Thoracic aorta (tissue), 2 donors: ENCODE results near the gene MAP3K5. TPM values are rescaled to one million over a fixed set of nuclear protein-coding genes. Genes with fewer than 3 reads are reported as not detected.

ENCODE experiments used
- ATAC-seq: fragments of 150-250 bp; one replicate; pipeline ENCODE4 v1.8.0; 2017; ENCODE audit warnings: low read depth; ENCODE audit not compliant: insufficient number of reproducible peaks, low FRiP score
- DNase-seq: peaks from one replicate; pipeline ENCODE4 v3.0.0-alpha.2; 2020; ENCODE audit warnings: low spot score
- H3K27ac ChIP-seq, 2 donors: fragments of 200-600 bp; sonication (generic); 1 replicate in 1 of 2; 2 replicates in 1 of 2; pipeline ENCODE4 v1.5.1; 2016; ENCODE audit warnings: mild to moderate bottlenecking in 2 of 2, moderate library complexity in 2 of 2
- H3K27me3 ChIP-seq: fragments of 200-600 bp; sonication (generic); replicated peaks from 2 replicates; pipeline ENCODE4 v1.6.0; 2016; ENCODE audit warnings: mild to moderate bottlenecking; ENCODE audit not compliant: insufficient read depth
- H3K36me3 ChIP-seq: fragments of 200-600 bp; sonication (generic); one replicate; pipeline ENCODE4 v1.5.1; 2016
- H3K4me1 ChIP-seq, 2 donors: fragments of 200-600 bp; sonication (generic); 1 replicate in 1 of 2; 2 replicates in 1 of 2; pipeline versions ENCODE4 v1.5.1 to v1.6.0; 2016; ENCODE audit warnings: low read depth in 2 of 2, mild to moderate bottlenecking in 1 of 2; ENCODE audit not compliant: control insufficient read depth in 1 of 2
- H3K4me3 ChIP-seq: fragments of 200-600 bp; sonication (generic); 2 replicates; pipeline ENCODE4 v1.5.1; 2016; ENCODE audit warnings: mild to moderate bottlenecking
- H3K9me3 ChIP-seq: fragments of 200-600 bp; sonication (generic); 2 replicates; pipeline ENCODE4 v1.5.1; 2016
- total RNA-seq, 2 donors: library from RNA; depleted of rRNA; stranded (reverse); fragments of >200 nt; gene quantifications; one replicate each; pipeline versions ENCODE4 v1.1.0 to v1.2.3, GENCODE V29; 2016
- TF ChIP-seq, protein P1 (sequence below): fragments of 200-600 bp; sonication (generic); IDR thresholded peaks from one replicate; pipeline ENCODE4 v1.5.1; 2019; ENCODE audit warnings: antibody characterized with exemption

MAP3K5 gene
- total RNA-seq, 2 donors from 2014 or later = 73.6 to 101 TPM

DNA sequence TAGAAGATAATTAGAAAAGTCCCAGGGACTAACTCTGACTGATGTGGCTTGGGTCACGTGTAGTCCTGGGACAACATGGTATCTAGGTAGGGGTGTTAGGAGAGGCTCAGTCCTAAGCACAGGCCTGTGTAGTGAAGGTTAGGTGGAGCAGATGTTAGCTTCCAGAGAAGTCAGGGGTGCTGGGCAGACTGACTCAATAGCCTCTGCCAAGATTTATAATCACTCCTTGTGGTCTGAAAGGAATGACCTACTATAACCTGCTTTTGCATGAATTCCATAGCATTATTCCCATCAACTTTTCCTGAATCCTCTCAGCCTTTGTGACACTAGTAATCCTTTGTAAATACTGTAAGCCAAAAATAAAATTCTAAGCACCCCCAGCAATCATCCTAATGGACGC is 19.9 kb upstream of the MAP3K5 start:
- TF ChIP-seq, protein P1, sequence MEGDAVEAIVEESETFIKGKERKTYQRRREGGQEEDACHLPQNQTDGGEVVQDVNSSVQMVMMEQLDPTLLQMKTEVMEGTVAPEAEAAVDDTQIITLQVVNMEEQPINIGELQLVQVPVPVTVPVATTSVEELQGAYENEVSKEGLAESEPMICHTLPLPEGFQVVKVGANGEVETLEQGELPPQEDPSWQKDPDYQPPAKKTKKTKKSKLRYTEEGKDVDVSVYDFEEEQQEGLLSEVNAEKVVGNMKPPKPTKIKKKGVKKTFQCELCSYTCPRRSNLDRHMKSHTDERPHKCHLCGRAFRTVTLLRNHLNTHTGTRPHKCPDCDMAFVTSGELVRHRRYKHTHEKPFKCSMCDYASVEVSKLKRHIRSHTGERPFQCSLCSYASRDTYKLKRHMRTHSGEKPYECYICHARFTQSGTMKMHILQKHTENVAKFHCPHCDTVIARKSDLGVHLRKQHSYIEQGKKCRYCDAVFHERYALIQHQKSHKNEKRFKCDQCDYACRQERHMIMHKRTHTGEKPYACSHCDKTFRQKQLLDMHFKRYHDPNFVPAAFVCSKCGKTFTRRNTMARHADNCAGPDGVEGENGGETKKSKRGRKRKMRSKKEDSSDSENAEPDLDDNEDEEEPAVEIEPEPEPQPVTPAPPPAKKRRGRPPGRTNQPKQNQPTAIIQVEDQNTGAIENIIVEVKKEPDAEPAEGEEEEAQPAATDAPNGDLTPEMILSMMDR = no peak
- Histone ChIP-seq H3K4me3 (no peak overlapping the region), H3K4me1 (no peaks in the 10 kb centered on the region), H3K27me3 (no peaks in the 10 kb centered on the region), H3K9me3 (no peaks in the 10 kb centered on the region), H3K36me3 (no peaks in the 10 kb centered on the region), H3K27ac (no peak overlapping the region)
- no peak for DNase-seq
- ATAC-seq = no peak

DNA sequence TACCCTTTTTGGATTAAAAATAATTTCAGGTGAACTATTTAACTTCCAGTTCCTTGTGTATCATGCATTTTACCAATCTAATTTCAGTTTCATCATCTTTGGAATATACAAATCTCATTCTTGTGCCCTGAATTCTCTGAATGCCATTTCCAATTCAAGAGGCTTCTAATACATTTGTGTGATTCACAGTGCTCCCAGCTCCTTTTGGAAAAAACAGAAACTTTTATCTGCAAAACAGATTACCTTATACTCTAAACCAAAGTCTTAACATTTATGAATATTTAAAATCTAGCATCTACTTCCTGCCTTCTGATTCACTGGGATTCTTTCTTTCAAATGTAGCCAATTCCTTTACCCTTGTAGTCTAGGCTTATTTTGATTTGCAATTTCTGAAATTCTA is 19.0 kb upstream of the MAP3K5 start:
- no peaks in the 10 kb centered on the region for H3K9me3 ChIP-seq
- no peaks in the 10 kb centered on the region for H3K36me3 ChIP-seq
- no peaks in the 10 kb centered on the region for H3K4me1 ChIP-seq
- H3K4me3 ChIP-seq = no peak overlapping the region
- TF ChIP-seq, protein P1 = no peak
- no peak for DNase-seq
- H3K27me3 ChIP-seq = no peaks in the 10 kb centered on the region
- no peak overlapping the region for H3K27ac ChIP-seq
- ATAC-seq = no peak

DNA sequence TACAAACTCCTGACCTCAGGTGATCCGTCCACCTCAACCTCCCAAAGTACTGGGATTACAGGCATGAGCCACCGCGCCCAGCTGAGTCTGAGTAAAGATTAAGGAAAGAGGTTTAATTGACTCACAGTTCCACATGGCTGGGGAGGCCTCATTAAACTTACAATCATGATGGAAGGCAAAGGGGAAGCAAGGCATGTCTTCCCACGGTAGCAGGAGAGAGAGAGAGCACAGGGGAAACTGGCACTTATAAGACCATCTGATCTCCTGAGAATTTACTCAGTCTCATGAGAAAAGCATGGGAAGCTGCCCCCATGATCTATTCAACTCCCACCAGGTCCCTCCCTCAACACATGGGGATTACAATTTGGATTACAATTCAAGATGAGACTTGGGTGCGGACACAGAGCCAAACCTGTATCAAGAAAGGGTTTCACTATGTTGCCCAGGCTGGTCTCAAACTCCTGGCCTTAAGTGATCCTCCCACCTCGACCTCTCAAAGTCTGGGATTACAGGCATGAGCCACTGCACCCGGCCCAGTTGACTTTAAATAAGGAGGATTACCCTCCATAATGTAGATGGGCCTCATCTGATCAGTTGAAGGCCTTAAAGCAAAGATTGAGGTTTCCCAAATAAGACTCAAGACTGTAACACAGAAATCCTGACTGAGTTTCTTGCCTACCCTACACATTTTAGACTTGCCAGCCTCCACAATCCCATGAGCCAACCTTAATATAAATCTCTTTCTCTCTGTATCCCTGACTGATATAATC is 17.0 kb upstream of the MAP3K5 start:
- no peak for DNase-seq
- Histone ChIP-seq H3K9me3 (no peaks in the 10 kb centered on the region), H3K36me3 (no peaks in the 10 kb centered on the region), H3K4me3 (no peak overlapping the region), H3K27ac (no peak overlapping the region), H3K4me1 (no peaks in the 10 kb centered on the region), H3K27me3 (no peaks in the 10 kb centered on the region)
- TF ChIP-seq, protein P1 = no peak
- no peak for ATAC-seq

DNA sequence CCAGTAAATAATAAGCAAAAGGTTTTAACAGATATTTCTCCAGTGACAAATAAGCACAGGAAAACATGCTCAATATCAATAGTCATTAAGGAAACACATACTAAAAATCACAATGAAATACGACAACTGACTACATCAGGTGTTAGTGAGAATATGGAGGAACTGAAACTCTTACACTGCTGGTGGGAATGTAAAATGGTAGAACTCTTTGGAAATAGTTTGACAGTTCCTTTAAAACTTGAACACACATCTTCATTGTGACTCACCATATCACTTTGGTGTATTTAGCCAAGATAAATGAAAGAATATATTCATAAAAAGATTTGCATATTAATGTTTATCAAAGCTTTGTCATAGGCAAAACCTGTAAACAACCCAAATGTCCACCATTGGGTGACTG is 11.3 kb upstream of the MAP3K5 start:
- Histone ChIP-seq H3K4me3 (no peak overlapping the region), H3K9me3 (no peaks in the 10 kb centered on the region), H3K36me3 (no peaks in the 10 kb centered on the region), H3K4me1 (no peaks in the 10 kb centered on the region), H3K27me3 (no peaks in the 10 kb centered on the region), H3K27ac (no peak overlapping the region)
- TF ChIP-seq, protein P1 = no peak
- no peak for ATAC-seq
- DNase-seq = no peak

DNA sequence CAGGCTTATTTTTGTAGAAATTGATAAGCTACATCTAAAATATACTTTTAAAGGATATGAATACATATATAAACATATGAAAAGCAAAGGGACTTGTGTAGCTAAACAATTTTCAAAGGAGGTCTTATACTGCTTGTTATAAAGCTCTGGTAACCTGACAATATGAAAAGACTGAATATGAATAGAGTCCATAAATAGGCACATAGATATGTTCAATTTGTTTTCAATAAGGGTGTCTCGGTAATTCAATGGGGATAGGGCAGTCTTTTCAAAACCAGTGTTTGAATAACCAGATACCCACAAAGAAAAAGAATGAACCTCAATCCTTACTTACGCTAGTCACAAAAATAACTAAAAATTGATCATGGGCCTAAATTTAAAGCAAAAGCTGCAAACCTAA is 9.3 kb upstream of the MAP3K5 start:
- no peak overlapping the region for H3K4me3 ChIP-seq
- no peaks in the 10 kb centered on the region for H3K9me3 ChIP-seq
- ATAC-seq (no peak), DNase-seq (no peak)
- no peak overlapping the region for H3K27ac ChIP-seq
- H3K4me1 ChIP-seq = no peaks in the 10 kb centered on the region
- H3K36me3 ChIP-seq = no peaks in the 10 kb centered on the region
- TF ChIP-seq, protein P1 = no peak
- H3K27me3 ChIP-seq = no peaks in the 10 kb centered on the region
